Stimulated activated CD4-positive, alpha-beta T cell treated with anti-CD3 and anti-CD28 coated beads, Interleukin-1b, Interleukin-23, amount 100 ng/mL, for 48 hours (primary cell): ENCODE measurements around the gene MFN2.

ENCODE experiments used
- DNase-seq: peaks from one replicate; pipeline ENCODE4 v3.0.0-alpha.2; 2020

MFN2 gene

DNA sequence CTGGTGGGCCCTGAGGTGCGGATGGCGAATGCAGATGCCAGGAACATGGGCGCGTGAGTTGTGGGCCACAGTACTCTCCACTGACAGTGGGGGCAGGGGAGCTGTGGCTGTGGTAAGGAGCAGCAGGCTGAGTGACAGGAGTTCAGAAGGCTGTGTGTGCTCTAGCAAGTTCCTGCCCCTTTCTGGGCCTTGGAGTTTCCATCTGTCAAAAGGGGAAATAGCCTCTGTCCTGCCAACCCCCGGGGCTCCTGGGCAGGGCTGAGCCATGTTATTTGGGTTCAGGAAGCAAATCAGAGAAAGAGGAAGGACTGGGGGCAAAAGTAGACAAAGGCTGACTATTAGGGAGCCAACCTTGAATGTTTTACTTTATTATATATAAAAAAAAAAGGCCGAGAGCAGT, 19.5 kb upstream of the MFN2 start:
- DNase-seq: no peak

DNA sequence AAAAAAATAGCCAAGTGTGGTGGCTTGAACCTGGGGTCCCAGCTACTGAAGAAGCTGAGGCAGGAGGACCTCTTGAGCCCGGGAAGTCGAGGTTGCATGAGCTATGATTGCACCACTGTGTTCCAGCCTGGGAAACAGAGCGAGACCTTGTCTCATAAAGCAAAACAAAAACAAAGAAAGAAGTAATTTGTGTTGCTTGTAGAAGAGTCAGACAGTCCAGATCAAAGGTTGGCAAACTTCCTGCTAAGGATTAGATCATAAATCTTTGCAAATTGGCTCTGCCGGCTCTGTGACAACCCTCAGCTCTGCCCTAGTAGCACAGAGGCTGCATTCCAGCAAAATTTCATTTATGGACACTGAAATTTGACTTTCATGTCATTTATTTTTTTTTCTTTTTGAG, 19.0 kb upstream of the MFN2 start:
- DNase-seq: no peak

DNA sequence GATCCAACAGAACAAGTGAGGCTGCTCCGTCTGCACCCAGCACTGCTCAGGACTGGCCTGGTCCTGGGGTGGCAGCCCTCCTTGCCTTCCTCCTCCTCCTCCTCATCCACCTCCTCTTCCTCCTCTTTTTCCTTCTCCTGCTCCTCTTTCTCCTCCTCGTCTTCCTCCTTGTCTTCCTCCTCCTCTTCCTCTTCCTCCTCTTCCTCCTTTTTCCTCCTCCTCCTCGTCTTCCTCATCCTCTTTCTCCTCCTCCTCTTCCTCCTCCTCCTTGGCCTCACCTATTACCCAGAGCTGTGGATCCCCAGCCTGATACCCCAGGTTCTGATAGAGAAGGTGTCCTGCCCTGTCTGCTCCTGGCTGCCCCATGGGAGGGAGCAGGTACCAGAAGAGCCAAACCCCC, 16.6 kb upstream of the MFN2 start:
- DNase-seq: no peak

DNA sequence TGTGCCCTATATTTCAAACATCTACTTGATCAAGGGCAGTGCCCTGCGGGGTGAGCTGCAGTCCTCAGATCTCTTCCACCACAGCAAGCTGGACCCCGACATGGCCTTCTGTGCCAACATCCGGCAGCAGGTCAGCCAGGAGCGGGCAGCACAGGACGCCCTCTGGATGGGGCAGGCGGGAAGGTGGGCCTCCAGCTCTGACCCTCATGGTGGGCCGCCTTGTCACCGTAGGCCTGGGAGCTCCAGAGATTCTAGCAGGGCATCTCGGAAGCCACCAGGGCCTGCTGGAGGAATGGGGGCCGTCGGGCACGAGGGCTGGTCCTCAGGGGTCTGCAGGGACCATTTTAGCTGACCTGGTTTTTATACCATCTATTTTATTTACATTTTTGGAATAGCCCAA, 15.6 kb upstream of the MFN2 start:
- no peak for DNase-seq

DNA sequence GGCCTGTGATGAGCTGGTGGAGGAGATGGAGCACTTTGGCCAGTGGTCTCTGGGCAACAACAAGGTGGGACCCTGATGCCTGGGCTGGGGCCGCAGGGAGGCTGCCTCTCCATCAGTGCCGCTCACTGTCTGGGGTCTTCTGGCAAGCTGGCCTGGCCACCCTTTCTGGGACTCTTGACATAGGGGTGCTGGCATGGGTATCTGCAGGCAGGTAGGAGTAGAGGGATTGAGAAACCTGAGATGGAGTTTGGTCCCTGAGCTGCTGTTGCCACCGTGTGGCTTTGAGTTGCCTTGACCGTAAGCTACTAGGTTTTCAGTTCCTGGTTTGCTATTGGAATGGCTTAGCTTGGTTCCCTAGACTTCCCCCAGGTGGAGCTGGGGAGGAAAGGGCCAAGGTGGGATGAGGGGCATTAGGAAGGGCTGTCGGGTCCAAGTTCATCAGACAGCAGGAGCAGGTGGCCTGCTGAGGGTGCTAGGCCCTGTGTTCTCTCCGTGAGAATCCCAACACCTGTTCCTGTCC, 13.2 kb upstream of the MFN2 start:
- DNase-seq: no peak

DNA sequence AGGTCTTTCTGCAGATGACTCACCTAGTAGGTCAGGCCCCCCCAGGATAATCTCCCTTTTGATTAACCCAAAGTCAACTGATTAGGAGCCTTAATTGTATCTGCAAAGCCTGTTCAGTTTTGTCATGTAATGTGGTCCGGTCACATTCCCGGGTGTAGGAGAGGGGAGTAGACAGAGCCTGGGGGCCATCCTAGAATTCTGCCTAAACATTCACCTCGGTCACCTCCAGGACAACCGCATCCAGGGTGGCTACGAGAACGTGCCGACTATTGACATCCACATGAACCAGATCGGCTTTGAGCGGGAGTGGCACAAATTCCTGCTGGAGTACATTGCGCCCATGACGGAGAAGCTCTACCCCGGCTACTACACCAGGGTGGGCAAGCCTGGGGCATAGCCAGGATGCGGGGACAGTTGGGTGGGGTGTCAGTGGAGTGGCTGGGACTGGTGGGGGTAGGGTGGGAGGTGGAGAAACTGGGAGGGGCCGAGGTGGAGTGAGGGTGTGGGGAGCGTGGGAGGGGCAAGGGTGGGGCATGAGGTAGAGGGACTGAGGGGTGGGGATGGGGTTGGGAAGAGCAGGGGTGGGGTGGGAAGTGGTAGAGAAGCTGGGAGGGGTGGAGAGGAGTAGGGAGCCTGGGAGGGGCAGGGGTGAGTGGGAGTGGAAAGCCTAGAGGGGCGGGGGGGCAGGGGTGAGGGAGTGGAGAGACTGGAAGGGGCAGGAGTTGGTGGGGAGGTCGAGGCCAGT, 9.6 kb upstream of the MFN2 start:
- no peak for DNase-seq

DNA sequence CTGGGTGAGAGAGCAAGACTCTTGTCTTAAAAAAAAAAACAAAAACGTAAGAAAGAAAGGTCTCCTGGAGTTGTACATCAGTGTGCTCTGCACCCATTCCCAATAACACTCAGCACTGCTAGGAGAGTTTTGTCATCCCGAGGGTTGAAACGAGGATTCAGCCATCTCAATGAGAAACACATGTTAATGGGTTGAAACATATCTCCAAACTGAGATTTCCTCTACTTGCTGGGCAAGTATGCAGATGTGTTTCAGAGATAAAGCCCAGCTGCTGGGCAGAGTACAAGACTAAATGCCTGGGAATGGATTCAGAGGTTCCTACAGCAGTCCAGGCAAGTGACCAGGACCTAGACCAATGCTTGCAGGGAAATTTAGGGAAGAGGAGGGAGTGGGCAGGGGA, 2.6 kb upstream of the MFN2 start:
- no peak for DNase-seq

DNA sequence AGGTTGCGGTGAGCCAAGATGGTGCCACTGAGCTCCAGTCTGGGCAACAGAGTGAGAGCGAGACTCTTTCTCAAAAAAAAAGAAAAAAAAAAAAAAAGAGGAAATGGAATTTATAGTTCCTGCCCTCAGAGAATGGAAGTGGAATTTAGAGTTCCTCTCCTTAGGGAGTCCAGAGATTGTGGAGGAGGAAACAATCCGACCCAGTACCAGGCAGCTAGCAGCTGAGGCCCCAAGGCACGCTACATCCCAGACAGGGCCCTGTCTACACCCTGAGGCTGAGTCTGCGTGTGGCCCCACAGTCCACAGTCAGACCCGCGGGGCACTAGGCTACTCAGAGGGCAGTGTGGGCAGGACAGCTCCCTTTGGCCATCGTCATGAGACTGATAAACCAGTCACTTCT, 1.9 kb upstream of the MFN2 start:
- DNase-seq: no peak

DNA sequence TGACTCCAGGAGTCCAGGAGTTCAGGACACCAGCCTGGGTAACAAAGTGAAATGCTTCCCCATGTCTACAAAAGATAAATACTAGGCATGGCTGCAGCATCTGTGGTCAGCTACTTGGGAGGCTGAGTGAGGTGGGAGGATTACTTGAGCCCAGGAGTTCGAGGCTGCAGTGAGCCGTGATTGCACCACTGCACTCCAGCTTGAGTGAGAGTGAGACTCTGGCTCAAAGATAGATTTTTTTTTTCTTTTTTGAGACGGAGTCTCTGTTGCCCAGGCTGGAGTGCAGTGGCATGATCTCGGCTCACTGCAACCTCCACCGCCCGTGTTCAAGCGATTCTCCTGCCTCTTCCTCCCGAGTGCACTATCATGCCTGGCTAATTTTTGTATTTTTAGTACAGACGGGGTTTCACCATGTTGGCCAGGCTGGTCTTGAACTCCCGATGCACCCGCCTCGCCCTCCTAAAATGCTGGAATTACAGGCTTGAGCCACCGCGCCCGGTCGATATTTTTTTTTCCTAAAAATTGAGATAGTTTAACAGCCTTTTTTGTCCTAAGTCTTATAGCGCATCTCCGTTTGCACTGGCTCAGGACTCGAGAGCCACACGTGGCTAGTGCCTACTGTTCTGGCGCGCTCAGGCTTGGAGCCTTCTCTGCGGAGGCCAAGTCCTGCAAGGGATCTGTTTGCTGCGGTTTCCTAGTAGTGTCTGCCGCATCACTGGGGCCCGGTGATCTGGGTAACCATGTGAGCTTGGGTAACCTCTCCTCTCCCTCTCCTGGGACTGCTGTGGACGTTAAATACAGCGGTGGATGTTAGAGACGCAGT, 1.0 kb upstream of the MFN2 start:
- DNase-seq: no peak

DNA sequence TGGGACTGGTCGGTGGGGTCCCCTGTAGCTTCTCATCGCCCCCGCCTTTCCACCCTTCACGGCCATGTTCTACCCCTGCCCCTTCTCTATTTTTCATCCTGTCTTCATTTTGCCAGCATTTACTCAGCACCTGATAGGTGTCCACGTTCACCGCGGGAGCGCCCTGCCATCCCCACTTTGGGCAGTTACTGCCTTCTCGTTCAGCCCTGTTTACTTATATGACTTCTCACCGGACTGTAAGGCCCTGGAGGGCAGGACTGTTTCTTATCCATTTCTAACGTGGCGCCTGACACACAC, 380 bp downstream of the MFN2 start:
- DNase-seq: no peak

DNA sequence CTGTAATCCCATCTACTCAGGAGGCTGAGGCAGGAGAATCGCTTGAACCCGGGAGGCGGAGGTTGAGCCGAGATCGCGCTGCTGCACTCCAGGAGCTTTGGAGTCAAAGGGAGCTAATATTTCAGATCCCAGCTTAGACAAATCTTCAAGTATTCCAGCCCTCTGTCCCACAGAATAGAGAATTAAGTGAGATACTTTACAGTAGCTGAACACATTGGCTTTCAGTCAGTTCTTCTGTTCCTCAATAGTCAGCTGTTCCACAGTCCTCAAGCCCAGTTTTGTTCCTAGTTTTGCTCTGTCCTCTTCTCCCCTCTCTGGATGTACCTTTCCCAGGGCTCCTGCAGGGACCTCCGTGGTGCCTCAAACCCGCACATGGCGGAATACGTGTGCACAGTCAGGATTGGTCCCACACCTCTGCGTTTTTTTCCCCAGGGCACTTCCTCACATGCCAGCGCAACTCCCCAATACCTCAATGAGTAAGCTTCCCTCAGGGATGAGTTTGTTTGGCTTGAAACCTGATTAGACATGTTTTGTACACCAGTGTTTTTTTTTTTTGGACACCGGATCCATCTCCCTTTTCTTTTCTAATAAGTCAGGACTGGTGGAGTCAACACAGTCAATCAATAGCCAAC, 1.2 kb downstream of the MFN2 start:
- DNase-seq: no peak

DNA sequence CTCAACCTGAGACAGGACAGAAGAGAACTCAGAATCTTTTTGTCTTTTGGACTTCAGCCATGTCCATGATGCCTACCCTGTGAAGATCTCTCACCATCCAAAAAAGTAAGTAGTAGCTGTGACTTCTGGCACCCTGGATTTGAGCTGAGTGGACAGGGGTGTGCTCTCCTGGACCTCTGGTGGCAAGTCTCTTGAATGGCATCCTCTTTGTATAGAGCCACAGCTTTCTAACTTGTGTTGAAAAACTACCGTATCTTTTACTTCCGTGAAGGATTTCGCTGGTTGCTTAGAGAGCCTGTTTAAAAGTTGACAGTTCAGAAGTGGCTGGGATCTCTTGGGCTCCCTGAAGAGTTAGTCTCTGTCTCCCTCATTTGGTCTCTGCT, 1.8 kb downstream of the MFN2 start:
- DNase-seq: no peak

DNA sequence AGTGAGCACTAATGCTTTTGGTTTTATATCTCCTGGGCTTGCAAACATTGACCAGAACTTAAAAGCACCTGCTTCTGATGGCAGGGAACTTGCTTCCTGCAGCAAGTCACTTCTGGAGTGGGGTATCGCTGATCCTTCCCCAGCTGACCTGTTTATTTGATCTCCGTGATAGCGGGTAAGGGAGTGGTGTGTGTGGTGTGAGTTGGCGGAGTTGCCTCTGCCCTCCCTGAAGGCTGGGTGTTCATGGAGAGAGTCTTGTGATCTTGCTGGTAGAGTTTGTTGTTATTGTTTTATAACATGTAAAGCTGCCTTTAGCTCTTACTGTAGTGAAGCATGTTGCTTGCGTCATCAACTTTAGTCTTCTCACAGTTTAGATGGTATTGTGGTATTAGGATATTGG, 3.9 kb downstream of the MFN2 start:
- no peak for DNase-seq

DNA sequence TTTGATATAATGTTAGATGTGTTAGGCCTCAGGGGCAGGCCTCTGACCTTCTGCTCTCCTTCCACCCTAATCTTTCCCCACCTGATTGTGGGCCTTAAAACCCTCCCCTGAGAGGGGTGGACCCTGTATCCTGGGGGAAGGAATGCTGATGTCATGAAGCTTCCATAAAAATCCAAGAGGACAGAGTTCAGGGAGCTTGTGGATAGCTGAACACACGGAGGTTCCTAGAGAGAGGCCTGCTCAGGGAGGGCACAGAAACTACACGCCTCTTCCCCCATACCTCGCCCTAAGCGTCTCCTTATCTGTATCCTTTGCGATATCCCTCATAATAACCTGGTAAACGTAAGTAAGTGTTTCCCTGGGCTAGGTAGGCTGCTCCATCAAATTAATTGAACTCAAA, 4.3 kb downstream of the MFN2 start:
- no peak for DNase-seq

DNA sequence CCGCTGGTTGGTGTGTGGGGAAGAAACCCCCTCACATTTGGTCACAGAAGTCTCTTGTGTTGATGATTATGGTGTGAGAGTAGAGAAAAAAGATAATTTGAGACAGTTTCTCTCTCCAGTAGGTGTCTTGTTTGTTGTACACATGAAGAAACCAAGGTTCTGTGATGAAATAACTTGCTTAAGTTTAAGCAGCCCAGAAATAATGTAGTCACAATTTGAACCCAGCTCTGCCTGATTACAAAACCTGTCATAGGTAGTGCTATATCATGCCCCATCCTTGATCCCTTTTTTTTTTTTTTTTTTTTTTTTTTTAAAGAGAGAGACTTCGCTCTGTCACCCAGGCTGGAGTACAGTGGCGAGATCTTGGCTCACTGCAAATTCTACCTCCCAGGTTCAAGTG, 4.9 kb downstream of the MFN2 start:
- no peak for DNase-seq

DNA sequence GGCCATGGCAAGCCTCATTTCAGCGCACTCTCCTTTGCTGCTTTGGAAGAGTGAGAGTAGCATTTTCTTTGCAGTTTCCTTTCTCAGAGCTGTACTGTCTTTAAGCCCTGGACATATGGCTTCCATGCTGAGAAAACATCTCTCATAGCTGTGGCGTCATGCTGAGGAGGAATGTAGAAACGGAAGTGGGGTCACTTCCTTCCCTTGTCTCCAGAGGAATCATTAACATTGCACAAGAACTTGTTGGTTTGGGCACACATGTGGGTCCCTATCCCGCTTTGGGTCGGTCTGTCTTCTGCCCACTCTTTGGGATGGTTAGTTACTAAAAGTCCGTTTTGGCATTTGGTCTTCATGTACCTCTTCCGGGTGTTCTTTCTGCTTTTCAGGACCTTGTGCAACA, 5.6 kb downstream of the MFN2 start:
- no peak for DNase-seq

DNA sequence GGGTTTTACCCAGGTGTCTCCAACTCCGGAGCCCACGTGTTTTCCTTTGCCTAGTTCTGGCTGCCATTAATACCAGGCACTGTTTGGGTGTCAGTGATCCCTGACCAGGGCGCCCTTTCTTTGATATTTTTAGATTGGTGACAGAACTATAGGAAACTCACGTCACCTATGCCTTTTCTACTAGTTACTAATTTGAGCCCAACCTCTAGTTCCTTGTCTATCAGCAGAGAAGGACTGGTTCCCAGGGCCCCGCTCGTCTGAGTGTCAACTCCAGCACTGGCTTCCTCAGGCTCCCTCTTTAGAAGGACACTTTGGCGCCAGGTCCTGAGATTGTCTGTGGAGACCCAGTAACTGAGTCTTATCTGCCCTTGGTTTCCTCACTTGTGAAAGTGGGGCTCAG, 9.4 kb downstream of the MFN2 start:
- DNase-seq: no peak

DNA sequence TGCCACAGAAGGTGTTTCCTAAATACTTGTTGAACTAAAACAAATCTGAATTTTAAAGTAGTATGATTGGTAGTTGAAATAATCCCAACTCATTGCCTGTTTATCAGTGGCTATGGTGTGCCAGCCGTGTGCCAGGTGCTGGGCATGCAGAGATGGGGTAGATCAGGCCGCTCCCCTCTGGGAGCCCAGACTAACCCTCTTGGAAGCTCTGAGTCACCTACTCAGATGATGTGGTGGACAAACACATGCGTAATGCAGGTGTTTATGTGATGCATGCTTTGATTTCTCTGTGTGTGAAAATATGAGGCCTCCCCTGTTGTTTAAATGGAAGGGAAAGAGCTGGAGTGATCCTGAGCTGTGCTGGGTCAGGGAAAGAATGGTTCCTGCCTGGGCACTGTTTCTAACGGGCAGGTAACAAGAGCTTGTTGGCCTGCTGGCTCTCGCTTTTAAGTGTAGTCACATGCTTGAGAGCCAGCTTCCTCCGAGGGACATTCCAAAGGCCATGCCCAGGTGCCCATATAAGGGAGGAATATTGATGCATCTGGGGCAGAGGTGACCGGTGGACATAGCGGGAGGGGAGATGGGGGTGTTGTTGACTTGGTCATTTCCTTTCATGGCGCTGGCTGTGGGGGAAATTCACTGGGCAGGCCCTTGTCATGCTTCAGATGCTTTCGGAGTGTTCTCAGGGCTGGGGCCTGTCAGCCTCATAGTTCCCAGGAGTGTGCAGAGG, 10.2 kb downstream of the MFN2 start:
- DNase-seq: no peak

DNA sequence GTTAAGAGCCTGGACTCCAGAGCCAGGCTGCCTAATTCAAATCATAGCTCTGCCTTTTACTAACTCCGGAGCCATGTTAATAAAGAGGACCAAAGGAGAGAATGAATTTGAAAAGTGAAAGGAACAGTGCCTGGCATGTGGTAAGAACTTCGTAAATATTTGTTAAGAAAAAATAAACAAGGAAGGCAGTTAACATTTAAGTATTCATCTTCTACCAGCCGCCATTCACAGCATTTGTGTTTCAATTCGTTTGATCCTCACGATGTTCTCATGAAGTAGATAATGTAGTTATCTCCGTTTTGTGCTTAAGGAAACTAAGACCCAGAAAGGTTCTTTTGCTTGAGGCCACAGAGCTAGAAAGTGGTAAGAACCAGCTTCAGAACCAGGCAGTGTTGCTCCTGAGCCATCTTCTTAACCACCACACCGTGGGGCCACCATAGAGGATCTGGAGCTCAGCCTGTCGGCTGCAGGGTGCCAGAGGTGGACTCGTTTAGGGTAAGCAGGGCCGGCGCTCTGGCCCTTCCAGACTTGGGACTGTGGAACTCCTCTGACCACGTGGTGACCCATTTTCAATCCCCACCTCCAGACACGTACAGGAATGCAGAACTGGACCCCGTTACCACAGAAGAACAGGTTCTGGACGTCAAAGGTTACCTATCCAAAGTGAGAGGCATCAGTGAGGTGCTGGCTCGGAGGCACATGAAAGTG, 11.9 kb downstream of the MFN2 start:
- no peak for DNase-seq

DNA sequence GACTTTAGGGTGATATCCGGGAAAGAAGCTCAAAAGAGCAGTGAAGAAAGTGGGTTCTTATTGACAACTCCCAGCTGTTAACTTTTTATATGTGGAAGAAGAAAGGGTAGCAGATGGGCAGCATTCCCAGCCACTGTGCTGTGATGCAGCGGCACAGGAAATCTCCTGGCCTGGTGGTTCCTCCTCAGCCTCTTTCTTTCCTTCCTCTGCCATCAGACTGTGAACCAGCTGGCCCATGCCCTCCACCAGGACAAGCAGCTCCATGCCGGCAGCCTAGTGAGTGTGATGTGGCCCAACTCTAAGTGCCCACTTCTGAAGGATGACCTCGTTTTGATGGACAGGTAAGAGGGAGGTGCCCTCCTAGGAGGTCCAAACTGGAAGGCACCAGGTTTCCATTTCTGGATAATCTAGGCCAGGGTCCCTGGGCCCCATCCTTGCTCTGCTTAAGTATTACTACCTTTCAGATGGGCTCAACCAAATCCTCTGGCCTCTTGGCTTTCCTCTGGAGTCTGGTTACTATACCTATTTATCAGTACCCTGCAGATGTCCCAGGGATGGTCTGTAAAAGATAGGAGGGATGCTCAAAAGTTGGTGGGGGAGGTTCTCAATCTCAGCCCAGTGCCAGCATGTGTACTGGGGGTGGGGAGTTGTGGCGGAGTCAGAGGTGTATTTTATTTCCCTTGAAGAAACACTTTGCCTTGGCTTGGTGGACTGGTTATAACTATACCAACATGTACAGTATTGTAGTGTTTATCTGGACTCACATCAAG, 17.0 kb downstream of the MFN2 start:
- DNase-seq: no peak

DNA sequence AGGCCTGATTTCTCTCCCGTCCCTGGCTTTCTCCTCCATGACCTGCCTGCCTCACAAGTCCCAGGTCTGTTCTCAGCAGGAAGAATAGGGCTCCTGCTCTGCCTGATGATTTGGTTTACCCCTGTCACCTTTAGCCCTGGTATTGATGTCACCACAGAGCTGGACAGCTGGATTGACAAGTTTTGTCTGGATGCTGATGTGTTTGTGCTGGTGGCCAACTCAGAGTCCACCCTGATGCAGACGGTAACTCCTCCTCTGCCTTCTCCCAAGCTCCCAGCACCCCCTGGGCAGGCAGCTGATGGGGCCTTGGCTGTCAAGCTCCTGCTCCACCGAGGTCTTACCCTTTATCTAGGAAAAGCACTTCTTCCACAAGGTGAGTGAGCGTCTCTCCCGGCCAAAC, 18.4 kb downstream of the MFN2 start:
- DNase-seq: no peak

DNA sequence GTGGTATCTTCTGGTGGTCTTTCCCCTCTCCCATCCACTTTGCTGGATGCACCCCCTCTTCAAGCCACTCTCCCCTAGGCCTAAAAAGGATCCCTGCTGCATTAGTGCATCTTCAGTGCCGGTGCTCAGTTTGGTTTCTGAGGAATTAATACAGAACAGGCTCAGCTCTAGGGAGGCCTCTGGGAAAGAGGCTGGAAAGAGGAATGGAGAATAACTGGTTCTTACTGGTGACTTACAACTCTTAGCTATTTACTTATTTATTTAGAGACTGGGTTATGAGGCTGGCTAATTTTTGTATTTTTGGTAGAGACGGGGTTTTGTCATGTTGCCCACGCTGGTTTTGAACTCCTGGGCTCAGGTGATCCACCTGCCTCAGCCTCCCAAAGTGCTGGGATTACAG, 19.0 kb downstream of the MFN2 start:
- no peak for DNase-seq
